Mammary epithelial cell (primary cell): ENCODE data around the gene NOCT.

Experiments used
- CTCF ChIP-seq, 2 donors: IDR thresholded peaks in 1 of 2; conservative IDR thresholded peaks in 1 of 2; 2 replicates each; pipeline ENCODE4 v1.5.1; 2011 to 2012; ENCODE audit warnings: inconsistent platforms in 2 of 2, low read length in 2 of 2, mild to moderate bottlenecking in 2 of 2, control low read depth in 1 of 2, low read depth in 1 of 2; ENCODE audit not compliant: insufficient read depth in 1 of 2; ENCODE audit errors: extremely low read depth in 1 of 2
- EZH2 ChIP-seq: IDR thresholded peaks from 2 replicates; pipeline ENCODE4 v1.6.1; 2012; ENCODE audit warnings: low read length, inconsistent platforms, borderline replicate concordance

DNA sequence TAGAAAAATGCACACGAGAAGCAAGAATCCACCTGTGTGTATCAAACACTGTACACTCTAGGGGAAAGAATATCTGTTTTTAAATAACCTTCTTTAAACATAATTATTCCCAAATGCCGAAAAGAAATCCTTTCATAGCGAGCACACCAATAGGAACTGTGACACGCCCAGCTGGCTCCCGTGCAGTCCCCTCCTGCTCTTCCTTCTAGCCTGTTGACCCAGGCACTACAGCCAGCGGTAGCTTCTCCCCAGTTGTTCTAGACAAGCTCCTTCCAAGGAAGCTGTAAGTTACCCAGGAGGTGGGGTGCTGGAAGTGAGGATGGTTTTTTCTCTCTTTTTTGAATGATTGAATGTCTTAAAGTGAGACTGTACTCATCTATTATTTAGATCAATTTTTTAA lies 19.5 kb upstream of the NOCT start:
- TF ChIP-seq CTCF (conservative IDR thresholded peaks at IDR 0.05 in 1 of 2, IDR thresholded peaks at IDR 0.05 in 1 of 2; ENCODE audit: extremely low read depth in 1 of 2, insufficient read depth in 1 of 2, low read depth in 1 of 2, low read length in 2 of 2) (no peak), EZH2 (no peak)
